K562 (cell line): Measurements from ENCODE around the gene ZNF785. TPM values are rescaled to one million over a fixed set of nuclear protein-coding genes. Genes with fewer than 3 reads are reported as not detected.
A peak's percentile ranks its signal among the peaks of the same experiment; 100 is the strongest.

ENCODE experiments used
- BRD9 ChIP-seq: fragments of 450-650 bp; IDR thresholded peaks from 2 replicates; pipeline ENCODE4 v1.6.1; 2018; ENCODE audit warnings: low read depth; ENCODE audit not compliant: partially characterized antibody
- CEBPB ChIP-seq: fragments of 450-650 bp; IDR thresholded peaks from 2 replicates; pipeline ENCODE4 v1.6.1; 2016; ENCODE audit warnings: missing genetic modification characterization, missing compliant biosample characterization
- ERF ChIP-seq: fragments of 450-650 bp; formaldehyde crosslinking; IDR thresholded peaks from 2 replicates; pipeline ENCODE4 v1.4.0; 2020; ENCODE audit warnings: mild to moderate bottlenecking, mixed read lengths
- IRF2 ChIP-seq: sonication (generic); formaldehyde crosslinking; IDR thresholded peaks from 2 replicates; pipeline ENCODE4 v1.8.1; 2022; ENCODE audit warnings: mild to moderate bottlenecking, missing genetic modification reagents
- ZNF384 ChIP-seq: IDR thresholded peaks from 2 replicates; pipeline ENCODE4 v1.6.1; 2012; ENCODE audit warnings: low read depth, low read length, improper control_type of control experiment
- ZNF395 ChIP-seq: fragments of 200-800 bp; sonication (Bioruptor generic); IDR thresholded peaks from 2 replicates; pipeline ENCODE4 v1.6.1; 2017; ENCODE audit warnings: missing genetic modification characterization, missing compliant biosample characterization
- ZNF766 ChIP-seq: fragments of 200-800 bp; sonication (Bioruptor generic); conservative IDR thresholded peaks from 2 replicates; pipeline ENCODE4 v1.6.1; 2016; ENCODE audit warnings: missing genetic modification characterization, missing compliant biosample characterization
- polyA plus RNA-seq, 8 experiments: library from polyadenylated mRNA; depleted of rRNA in 4 of 8; stranded (reverse) in 5 of 8; unstranded in 3 of 8; fragments of >200 nt; fragmentation: Nextera tagmentation in 2 of 8; fragmentation: Illumina TruSeq in 1 of 8; extraction: Ambion mirVana in 2 of 8; extraction: Trizol in 1 of 8; gene quantifications; 2 replicates each; pipeline versions ENCODE4 v1.2.1 to v1.2.3, GENCODE V29; 2011 to 2014; ENCODE audit warnings: inconsistent platforms in 1 of 8, missing spikeins in 1 of 8
- total RNA-seq, 7 experiments: library from RNA; depleted of rRNA in 6 of 7; stranded (reverse); fragments of >200 nt in 6 of 7; fragmentation: Illumina TruSeq in 2 of 7; extraction: Trizol in 2 of 7; gene quantifications; 2 replicates each; pipeline versions ENCODE4 v1.2.1 to v1.2.3, GENCODE V29; 2011 to 2021; ENCODE audit warnings: low replicate concordance in 1 of 7
- TF ChIP-seq, protein P1 (sequence below): fragments of 450-650 bp; IDR thresholded peaks from 2 replicates; pipeline ENCODE4 v1.6.1; 2016; ENCODE audit warnings: antibody characterized with exemption
- TF ChIP-seq, protein P2 (sequence below): fragments of 250-450 bp; sonication (Bioruptor Pico); IDR thresholded peaks from 2 replicates; pipeline ENCODE4 v1.8.0; 2022; ENCODE audit warnings: inconsistent platforms
- TF ChIP-seq, protein P3 (sequence below): fragments of 450-650 bp; IDR thresholded peaks from 2 replicates; pipeline ENCODE4 v1.6.1; 2016

The ZNF785 gene
- total and polyA plus RNA-seq, 9 of the 15 experiments (the other 6 are each of a cell fraction or from before 2014, with no cell fraction given) = 0.64 to 11.0 (median 6.4) TPM

DNA sequence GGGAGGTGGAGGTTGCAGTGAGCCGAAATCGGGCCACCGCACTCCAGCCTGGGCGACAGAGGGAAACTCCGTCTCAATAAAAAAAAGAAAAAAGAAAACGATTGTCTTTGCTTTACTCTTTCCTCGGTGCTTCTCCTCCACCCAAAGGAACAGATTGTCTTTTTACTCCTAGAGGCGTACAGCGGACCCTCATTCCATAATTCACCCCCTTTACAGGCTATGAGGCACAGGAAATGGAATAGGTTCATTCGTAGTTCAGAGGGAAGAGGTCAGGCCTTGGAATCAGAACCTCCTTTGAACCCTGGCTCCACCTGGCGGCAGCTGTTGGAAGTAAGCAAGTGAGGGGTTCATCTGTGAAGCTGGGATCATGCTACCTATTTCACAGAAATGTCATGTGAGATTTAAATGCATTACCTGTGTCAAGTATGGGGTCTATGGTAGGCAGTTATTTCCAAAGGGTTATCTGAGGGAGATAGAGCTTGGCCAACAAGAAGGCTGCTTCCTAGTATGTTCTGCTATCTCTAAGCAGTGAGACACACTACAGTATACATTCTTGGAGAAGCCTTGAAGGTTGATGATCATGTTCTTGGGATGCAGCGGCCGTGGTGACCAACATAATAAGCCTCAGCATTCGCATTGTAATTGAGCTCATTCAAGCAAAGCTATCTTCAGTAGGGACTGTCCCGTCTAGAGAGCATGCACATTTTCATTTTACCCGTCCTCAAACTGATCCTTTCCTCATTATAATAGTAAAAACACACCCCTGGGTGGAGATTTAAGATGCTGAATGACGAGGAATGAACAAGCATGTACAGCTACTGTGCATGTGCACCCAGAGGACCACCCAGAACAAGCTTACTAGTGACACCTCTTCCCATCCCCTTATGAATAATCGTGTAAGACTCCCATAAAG lies 43.4 kb upstream of the ZNF785 start (continued):
- TF ChIP-seq, protein P1, sequence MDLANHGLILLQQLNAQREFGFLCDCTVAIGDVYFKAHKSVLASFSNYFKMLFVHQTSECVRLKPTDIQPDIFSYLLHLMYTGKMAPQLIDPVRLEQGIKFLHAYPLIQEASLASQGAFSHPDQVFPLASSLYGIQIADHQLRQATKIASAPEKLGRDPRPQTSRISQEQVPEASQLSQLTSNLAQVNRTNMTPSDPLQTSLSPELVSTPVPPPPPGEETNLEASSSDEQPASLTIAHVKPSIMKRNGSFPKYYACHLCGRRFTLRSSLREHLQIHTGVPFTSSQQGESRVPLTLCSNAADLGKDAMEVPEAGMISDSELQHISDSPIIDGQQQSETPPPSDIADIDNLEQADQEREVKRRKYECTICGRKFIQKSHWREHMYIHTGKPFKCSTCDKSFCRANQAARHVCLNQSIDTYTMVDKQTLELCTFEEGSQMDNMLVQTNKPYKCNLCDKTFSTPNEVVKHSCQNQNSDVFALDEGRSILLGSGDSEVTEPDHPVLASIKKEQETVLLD = no peak
- TF ChIP-seq, protein P2, sequence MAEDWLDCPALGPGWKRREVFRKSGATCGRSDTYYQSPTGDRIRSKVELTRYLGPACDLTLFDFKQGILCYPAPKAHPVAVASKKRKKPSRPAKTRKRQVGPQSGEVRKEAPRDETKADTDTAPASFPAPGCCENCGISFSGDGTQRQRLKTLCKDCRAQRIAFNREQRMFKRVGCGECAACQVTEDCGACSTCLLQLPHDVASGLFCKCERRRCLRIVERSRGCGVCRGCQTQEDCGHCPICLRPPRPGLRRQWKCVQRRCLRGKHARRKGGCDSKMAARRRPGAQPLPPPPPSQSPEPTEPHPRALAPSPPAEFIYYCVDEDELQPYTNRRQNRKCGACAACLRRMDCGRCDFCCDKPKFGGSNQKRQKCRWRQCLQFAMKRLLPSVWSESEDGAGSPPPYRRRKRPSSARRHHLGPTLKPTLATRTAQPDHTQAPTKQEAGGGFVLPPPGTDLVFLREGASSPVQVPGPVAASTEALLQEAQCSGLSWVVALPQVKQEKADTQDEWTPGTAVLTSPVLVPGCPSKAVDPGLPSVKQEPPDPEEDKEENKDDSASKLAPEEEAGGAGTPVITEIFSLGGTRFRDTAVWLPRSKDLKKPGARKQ (CRISPR knock-in tag) = 0 out of 2 replicates have a peak, but pooled peaks have one; percentile 20
- TF ChIP-seq ZNF384 (peak; percentile 24; the same call in 1 of the 2 replicates), BRD9 (peak; percentile 89), CEBPB (tag) (no peak), ZNF395 (0 out of 2 replicates have a peak, but pooled peaks have one; percentile 33), ERF (CRISPR knock-in tag) (no peak), ZNF766 (peak; percentile 56; the same call in 1 of the 2 replicates), IRF2 (CRISPR knock-in tag) (no peak)
- TF ChIP-seq, protein P3, sequence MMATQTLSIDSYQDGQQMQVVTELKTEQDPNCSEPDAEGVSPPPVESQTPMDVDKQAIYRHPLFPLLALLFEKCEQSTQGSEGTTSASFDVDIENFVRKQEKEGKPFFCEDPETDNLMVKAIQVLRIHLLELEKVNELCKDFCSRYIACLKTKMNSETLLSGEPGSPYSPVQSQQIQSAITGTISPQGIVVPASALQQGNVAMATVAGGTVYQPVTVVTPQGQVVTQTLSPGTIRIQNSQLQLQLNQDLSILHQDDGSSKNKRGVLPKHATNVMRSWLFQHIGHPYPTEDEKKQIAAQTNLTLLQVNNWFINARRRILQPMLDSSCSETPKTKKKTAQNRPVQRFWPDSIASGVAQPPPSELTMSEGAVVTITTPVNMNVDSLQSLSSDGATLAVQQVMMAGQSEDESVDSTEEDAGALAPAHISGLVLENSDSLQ = no peak
